Panc1 (cell line): ENCODE results near the gene PPOX. TPM values are rescaled to one million over a fixed set of nuclear protein-coding genes. Genes with fewer than 3 reads are reported as not detected.

Source experiments
- ATAC-seq: fragments of 200-7000 bp; cut with Tn5 transposase; 2 replicates; pipeline ENCODE4 v1.9.1; 2020; ENCODE audit warnings: mild to moderate bottlenecking, moderate library complexity
- BruUV-seq: library from RNA; stranded (reverse); fragments of 400-500 nt; replicated peaks from 2 replicates; lab custom pipeline; 2021; lab: Mats Ljungman, UMichigan
- CTCF ChIA-PET: fragments of 300-600 bp; sonication (Branson Sonifier 250); formaldehyde crosslinking; loops from one replicate; lab custom pipeline; 2022; ENCODE audit warnings: antibody characterized with exemption; lab: Charles Lee
- POLR2A ChIA-PET: fragments of 300-600 bp; sonication (Branson Sonifier 250); formaldehyde crosslinking; loops from one replicate; lab custom pipeline; 2022; ENCODE audit warnings: antibody characterized with exemption; lab: Charles Lee
- DNase-seq: peaks from one replicate; pipeline ENCODE4 v3.0.0-alpha.2; 2010; ENCODE audit warnings: low read depth, low spot score
- H3K27ac ChIP-seq: 2 replicates; pipeline ENCODE4 v1.5.1; 2011; ENCODE audit warnings: mild to moderate bottlenecking, low read length, inconsistent platforms
- H3K27me3 ChIP-seq: fragments of 200-500 bp; sonication (Bioruptor generic); 2 replicates; pipeline ENCODE4 v1.6.0; 2014; ENCODE audit warnings: low read length, inconsistent platforms; ENCODE audit not compliant: control insufficient read depth, insufficient read depth
- H3K36me3 ChIP-seq: fragments of 200-500 bp; sonication (Bioruptor generic); 2 replicates; pipeline ENCODE4 v1.5.1; 2014; ENCODE audit warnings: inconsistent platforms, mild to moderate bottlenecking, low read length, moderate library complexity; ENCODE audit not compliant: control insufficient read depth, insufficient read depth
- H3K4me1 ChIP-seq: 2 replicates; pipeline ENCODE4 v1.5.1; 2011; ENCODE audit warnings: inconsistent platforms, mild to moderate bottlenecking, low read length, moderate library complexity; ENCODE audit not compliant: control insufficient read depth, insufficient read depth
- H3K4me3 ChIP-seq, 2 experiments: 2 replicates each; pipeline ENCODE4 v1.5.1; 2011 to 2012; ENCODE audit warnings: low read depth in 2 of 2, low read length in 2 of 2, mild to moderate bottlenecking in 2 of 2, inconsistent platforms in 1 of 2, moderate library complexity in 1 of 2
- H3K9me3 ChIP-seq: fragments of 200-500 bp; sonication (Bioruptor generic); 2 replicates; pipeline ENCODE4 v1.5.1; 2014; ENCODE audit warnings: low read depth, mild to moderate bottlenecking, inconsistent platforms, low read length, moderate library complexity; ENCODE audit not compliant: control insufficient read depth, insufficient read depth
- CTCF ChIP-seq: fragments of 450-650 bp; IDR thresholded peaks from 2 replicates; pipeline ENCODE4 v1.5.1; 2017; ENCODE audit warnings: mild to moderate bottlenecking
- POLR2AphosphoS5 ChIP-seq: IDR thresholded peaks from 2 replicates; pipeline ENCODE4 v1.6.1; 2012; ENCODE audit warnings: mild to moderate bottlenecking, low read depth, low read length, moderate library complexity
- REST ChIP-seq, 2 experiments: IDR thresholded peaks; 2 replicates each; pipeline ENCODE4 v1.6.1; 2011 to 2012; ENCODE audit warnings: low read depth in 2 of 2, control low read depth in 1 of 2, low read length in 1 of 2, mild to moderate bottlenecking in 1 of 2, moderate library complexity in 1 of 2; ENCODE audit not compliant: insufficient read depth in 1 of 2
- SIN3A ChIP-seq: IDR thresholded peaks from 2 replicates; pipeline ENCODE4 v1.6.1; 2012; ENCODE audit warnings: low read depth, mild to moderate bottlenecking, low read length, moderate library complexity, borderline replicate concordance; ENCODE audit not compliant: insufficient read depth
- TCF7L2 ChIP-seq: IDR thresholded peaks from 2 replicates; pipeline ENCODE4 v1.6.1; 2011; ENCODE audit warnings: mild to moderate bottlenecking, low read depth, low read length, inconsistent platforms
- in situ Hi-C: cut with HindIII; loops from 2 replicates; pipeline ENCODE4 v1.10.0; 2016; ENCODE audit warnings: low sequenced_read_pairs, low pct_unique_long_range_greater_than_20kb
- intact Hi-C: fragments of 100-400 bp; cut with micrococcal nuclease; formaldehyde crosslinking; loops from one replicate; pipeline ENCODE4 v1.10.0; 2022; ENCODE audit not compliant: unreplicated experiment
- total RNA-seq: library from RNA; stranded (reverse); gene quantifications from one replicate; pipeline ENCODE4 v1.2.1, GENCODE V29; 2021; ENCODE audit not compliant: unreplicated experiment

PPOX gene
- total RNA-seq, 1 experiment from 2014 or later: 20.6 TPM

DNA sequence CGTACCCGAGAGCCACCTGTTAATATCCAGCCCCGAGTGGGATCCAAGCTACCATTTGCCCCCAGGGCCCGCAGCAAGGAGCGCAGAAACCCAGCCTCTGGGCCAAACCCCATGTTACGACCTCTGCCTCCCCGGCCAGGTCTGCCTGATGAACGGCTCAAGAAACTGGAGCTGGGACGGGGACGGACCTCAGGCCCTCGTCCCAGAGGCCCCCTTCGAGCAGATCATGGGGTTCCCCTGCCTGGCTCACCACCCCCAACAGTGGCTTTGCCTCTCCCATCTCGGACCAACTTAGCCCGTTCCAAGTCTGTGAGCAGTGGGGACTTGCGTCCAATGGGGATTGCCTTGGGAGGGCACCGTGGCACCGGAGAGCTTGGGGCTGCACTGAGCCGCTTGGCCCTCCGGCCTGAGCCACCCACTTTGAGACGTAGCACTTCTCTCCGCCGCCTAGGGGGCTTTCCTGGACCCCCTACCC lies 5.5 kb upstream of the PPOX start:
- CTCF ChIA-PET: no interaction called here
- POLR2A ChIA-PET: no interaction called here
- in situ Hi-C loops (no loop called here), intact Hi-C loops (no loop called here)
- Histone ChIP-seq H3K4me1 (peaks cover 26% of the 10 kb centered on the region), H3K27me3 (no peaks in the 10 kb centered on the region), H3K9me3 (no peaks in the 10 kb centered on the region), H3K27ac (no peak overlapping the region), H3K36me3 (peaks cover 11% of the 10 kb centered on the region), H3K4me3 (no peak overlapping the region; a peak in 1 of 4 replicates)
- DNase-seq (no peak), ATAC-seq (no peak)
- BruUV-seq: no TSS peak
- TF ChIP-seq POLR2AphosphoS5: no peak
- no peak for TF ChIP-seq REST (IDR thresholded peaks at IDR 0.05; ENCODE audit: insufficient read depth in 1 of 2, low read depth in 2 of 2, low read length in 1 of 2)
- no peak for TF ChIP-seq SIN3A
- no peak for TF ChIP-seq CTCF
- TF ChIP-seq TCF7L2: no peak

- Histone ChIP-seq H3K4me3 (no peak overlapping the region), H3K27me3 (no peaks in the 10 kb centered on the region), H3K36me3 (peaks cover 11% of the 10 kb centered on the region), H3K27ac (no peak overlapping the region), H3K9me3 (no peaks in the 10 kb centered on the region), H3K4me1 (peaks cover 26% of the 10 kb centered on the region)
- CTCF ChIA-PET: no interaction called here
- no TSS peak for BruUV-seq
- ATAC-seq (no peak), DNase-seq (no peak)
- in situ Hi-C loops: no loop called here
- intact Hi-C loops: no loop called here
- POLR2A ChIA-PET: no interaction called here
- no peak for TF ChIP-seq CTCF
- TF ChIP-seq REST (IDR thresholded peaks at IDR 0.05; ENCODE audit: insufficient read depth in 1 of 2, low read depth in 2 of 2, low read length in 1 of 2): no peak
- no peak for TF ChIP-seq TCF7L2
- TF ChIP-seq SIN3A: no peak
- TF ChIP-seq POLR2AphosphoS5: no peak
Measured at GRCh38 chr1:161161652-161162051, 4.6 kb upstream of the PPOX start.
